Measurements from ENCODE around the gene SPTBN5.

Gene SPTBN5

DNA sequence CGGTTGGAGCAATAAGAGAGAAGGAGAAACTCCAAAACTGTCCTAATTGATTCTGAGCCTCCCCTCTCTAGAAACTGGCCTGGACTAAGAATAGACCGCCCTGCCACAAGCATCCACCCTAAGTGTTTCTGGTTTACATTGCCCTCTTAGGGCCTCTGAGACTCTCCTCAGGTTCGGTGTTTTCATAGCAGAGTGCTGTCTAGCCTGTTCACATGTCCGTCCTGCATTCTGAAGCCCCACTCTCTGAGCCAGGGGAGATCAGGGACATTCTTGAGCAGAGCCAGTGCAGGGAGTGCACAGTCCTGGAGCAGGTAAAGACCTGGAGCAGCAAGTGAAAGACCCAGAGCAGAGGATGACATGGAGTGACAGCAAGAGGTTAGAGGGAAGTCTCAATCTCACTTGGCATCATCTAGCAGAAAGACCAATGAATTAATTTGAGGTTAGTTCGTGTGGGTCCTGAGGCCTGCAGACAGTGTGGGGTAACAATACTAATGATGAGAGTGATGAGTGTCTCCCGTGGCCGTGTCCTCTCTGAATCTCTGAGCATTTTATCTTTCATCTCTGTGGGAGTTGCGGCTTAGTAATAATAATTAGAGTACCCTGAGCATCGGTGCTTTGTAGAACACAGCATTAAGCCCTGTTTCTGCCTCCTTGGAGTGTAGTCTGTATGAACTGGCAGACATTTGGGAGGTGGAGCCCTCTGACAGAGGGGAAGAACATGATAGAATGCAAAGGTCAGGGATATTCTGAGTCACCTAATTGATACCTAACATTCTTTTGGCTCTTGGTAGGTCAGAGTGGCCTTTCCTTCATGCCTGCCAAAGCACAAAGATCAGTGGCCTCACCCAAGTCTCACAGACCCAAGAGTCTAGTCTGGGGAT is 95.0 kb downstream of the SPTBN5 start:
- no peak for DNase-seq

All from activated effector memory CD4-positive, alpha-beta T cell treated with Interleukin-2 at 50 U/mL for 16 hours (primary cell).